B cell (primary cell): ENCODE measurements around the gene LKAAEAR1. TPM values are rescaled to one million over a fixed set of nuclear protein-coding genes. Genes with fewer than 3 reads are reported as not detected.

Source experiments
- ATAC-seq: fragments of 200-7000 bp; cut with Tn5 transposase; one replicate; pipeline ENCODE4 v1.10.0; 2021; ENCODE audit warnings: low read depth, mild to moderate bottlenecking, moderate number of reproducible peaks, moderate library complexity
- CTCF ChIA-PET: fragments of 350-600 bp; sonication (Branson Sonifier 250); formaldehyde crosslinking; loops from one replicate; lab custom pipeline; 2021; ENCODE audit warnings: antibody characterized with exemption, inconsistent platforms; lab: Charles Lee
- POLR2A ChIA-PET: fragments of 350-600 bp; sonication (Branson Sonifier 250); formaldehyde crosslinking; loops from one replicate; lab custom pipeline; 2021; ENCODE audit warnings: antibody characterized with exemption; lab: Charles Lee
- DNase-seq: peaks from one replicate; pipeline ENCODE4 v3.0.0; 2013
- H2AFZ ChIP-seq: 2 replicates; pipeline ENCODE4 v1.6.1; 2012; ENCODE audit warnings: mild to moderate bottlenecking, low read depth, low read length; ENCODE audit not compliant: insufficient read depth, poor library complexity, severe bottlenecking
- H3K27ac ChIP-seq, 2 donors: 1 replicate in 1 of 2; 2 replicates in 1 of 2; pipeline ENCODE4 v1.5.1; 2012 to 2013; ENCODE audit warnings: low read length in 2 of 2, mild to moderate bottlenecking in 2 of 2, moderate library complexity in 1 of 2
- H3K27me3 ChIP-seq, 4 experiments: fragments of 200-600 bp in 1 of 4; sonication (generic) in 1 of 4; replicated peaks in 1 of 4; 1 replicate in 2 of 4; 2 replicates in 2 of 4; pipeline versions ENCODE4 v1.6.1 to v1.7.0; 2013 to 2016; ENCODE audit warnings: low read length in 3 of 4, mild to moderate bottlenecking in 2 of 4, mixed read lengths in 1 of 4, moderate library complexity in 1 of 4; ENCODE audit not compliant: insufficient read depth in 4 of 4, control insufficient read depth in 3 of 4; ENCODE audit errors: control extremely low read depth in 1 of 4
- H3K36me3 ChIP-seq, 2 experiments: replicated peaks in 1 of 2; 1 replicate in 1 of 2; 2 replicates in 1 of 2; pipeline versions ENCODE4 v1.6.1 to v1.7.1; 2013; ENCODE audit warnings: low read length in 1 of 2; ENCODE audit not compliant: insufficient read depth in 2 of 2, control insufficient read depth in 1 of 2; ENCODE audit errors: control extremely low read depth in 1 of 2, extremely low read depth in 1 of 2
- H3K4me1 ChIP-seq, 2 donors: fragments of 200-600 bp in 1 of 2; sonication (generic) in 1 of 2; 1 replicate in 1 of 2; 2 replicates in 1 of 2; pipeline versions ENCODE4 v1.5.1 to v1.6.1; 2013 to 2017; ENCODE audit warnings: low read length in 2 of 2; ENCODE audit not compliant: control insufficient read depth in 2 of 2, insufficient read depth in 2 of 2
- H3K4me2 ChIP-seq: replicated peaks from 2 replicates; pipeline ENCODE3; 2012; ENCODE audit warnings: mild to moderate bottlenecking, low read depth, low read length; ENCODE audit not compliant: poor library complexity, severe bottlenecking
- H3K4me3 ChIP-seq, 5 experiments: fragments of 200-600 bp in 1 of 5; sonication (generic) in 1 of 5; 1 replicate in 3 of 5; 2 replicates in 2 of 5; pipeline versions ENCODE4 v1.5.1 to v1.7.0; 2011 to 2016; ENCODE audit warnings: low read length in 4 of 5, mild to moderate bottlenecking in 4 of 5, low read depth in 2 of 5, control low read depth in 1 of 5, moderate library complexity in 1 of 5; ENCODE audit not compliant: insufficient read depth in 1 of 5; ENCODE audit errors: control extremely low read depth in 1 of 5, extremely low read depth in 1 of 5
- H3K79me2 ChIP-seq: fragments of 200-600 bp; sonication (generic); one replicate; pipeline ENCODE4 v1.6.0; 2016; ENCODE audit warnings: low read length; ENCODE audit not compliant: control insufficient read depth, insufficient read depth
- H3K9ac ChIP-seq: fragments of 200-600 bp; sonication (generic); 2 replicates; pipeline ENCODE4 v1.6.1; 2017; ENCODE audit warnings: mild to moderate bottlenecking, low read length, moderate library complexity
- H3K9me3 ChIP-seq, 3 donors: one replicate each; pipeline versions ENCODE4 v1.6.1 to v1.7.1; 2013; ENCODE audit warnings: low read length in 2 of 3; ENCODE audit not compliant: control insufficient read depth in 2 of 3, insufficient read depth in 1 of 3; ENCODE audit errors: control extremely low read depth in 1 of 3
- H4K20me1 ChIP-seq: 2 replicates; pipeline ENCODE4 v1.6.0; 2012; ENCODE audit warnings: mild to moderate bottlenecking, low read length; ENCODE audit not compliant: insufficient read depth, control insufficient read depth, poor library complexity, severe bottlenecking
- H3K27ac Mint-ChIP-seq: one replicate; pipeline ENCODE4 v1.8.0; 2021; ENCODE audit warnings: mixed read lengths
- H3K27me3 Mint-ChIP-seq: one replicate; pipeline ENCODE4 v1.8.0; 2021; ENCODE audit warnings: mixed read lengths
- H3K4me1 Mint-ChIP-seq: one replicate; pipeline ENCODE4 v1.8.0; 2021; ENCODE audit warnings: mixed read lengths
- H3K4me3 Mint-ChIP-seq: one replicate; pipeline ENCODE4 v1.8.0; 2021; ENCODE audit warnings: mixed read lengths
- H3K9me3 Mint-ChIP-seq: one replicate; pipeline ENCODE4 v1.8.0; 2022; ENCODE audit warnings: mixed read lengths; ENCODE audit not compliant: insufficient read depth
- EZH2 ChIP-seq: IDR thresholded peaks from 2 replicates; pipeline ENCODE4 v1.6.1; 2012; ENCODE audit warnings: borderline replicate concordance, low read depth, mild to moderate bottlenecking, moderate library complexity, low read length; ENCODE audit not compliant: insufficient read depth, poor library complexity, severe bottlenecking
- WGBS: methylation state at CpG from one replicate; pipeline ENCODE4 v1.1.5; 2013; ENCODE audit warnings: missing lambda C conversion rate; ENCODE audit not compliant: insufficient coverage; 5-methylcytosine and 5-hydroxymethylcytosine counted together
- intact Hi-C: fragments of 100-400 bp; cut with micrococcal nuclease; formaldehyde crosslinking; loops from one replicate; pipeline ENCODE4 v1.10.0; 2022
- polyA plus RNA-seq: library from polyadenylated mRNA; depleted of rRNA; stranded (reverse); fragments of >200 nt; gene quantifications from 2 replicates; pipeline ENCODE4 v1.2.3, GENCODE V29; 2012
- total RNA-seq, 2 donors: library from RNA; stranded (reverse); fragments of 120-200 nt in 1 of 2; gene quantifications; 1 replicate in 1 of 2; 2 replicates in 1 of 2; pipeline versions ENCODE4 v1.2.3 to v1.2.4, GENCODE V29; 2013 to 2022
- TF ChIP-seq, protein P1 (sequence below): fragments of 200-600 bp; IDR thresholded peaks from one replicate; pipeline ENCODE4 v1.8.0; 2022; ENCODE audit warnings: antibody characterized with exemption, mild to moderate bottlenecking

The LKAAEAR1 gene
- total and polyA plus RNA-seq, 2 donors (not counting 1 experiment from before 2014, with no cell fraction given), result 1.9 TPM; not detected in 1

DNA sequence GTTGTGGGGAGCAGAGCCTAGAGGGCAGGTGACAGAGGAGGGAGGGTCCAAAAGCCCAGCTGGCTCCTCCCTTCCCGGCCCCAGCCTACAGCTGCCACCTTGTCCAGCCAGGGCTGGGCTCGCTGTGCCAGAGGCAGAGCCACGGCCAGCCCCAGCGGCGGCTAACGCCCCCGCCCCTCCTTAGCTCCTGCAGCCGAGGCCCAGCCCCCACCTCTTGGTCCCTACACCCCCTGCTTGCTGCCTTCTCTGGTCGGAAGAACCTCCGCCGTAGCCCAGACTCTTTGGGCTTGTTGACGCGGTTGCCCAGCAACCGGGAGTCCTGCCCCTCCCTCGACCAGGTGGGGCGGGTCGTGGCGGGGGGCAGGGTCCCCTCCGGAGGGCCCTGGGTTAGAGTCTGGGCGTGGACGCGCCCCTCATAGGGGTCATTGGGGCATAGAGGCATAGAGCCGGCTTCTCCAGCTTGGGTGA, 521 bp upstream of the LKAAEAR1 start:
- WGBS, result 18% methylated on average over 20 of the region's 23 CpGs
- intact Hi-C loops, result loop anchor here (5.0 kb wide), 1 partner anchor 102 kb away; the partner anchor contains the start of gene PRPF6

More for the DNA sequence above, 521 bp upstream of the LKAAEAR1 start:
- POLR2A ChIA-PET, result interaction anchor here (0.7 to 2.7 kb wide), 3 partner anchors 15 to 35 kb away, joined by 3 to 21 read pairs (median 12); no protein-coding TSS in a partner anchor
- peaks cover 23% of the 10 kb centered on the region for H4K20me1 ChIP-seq
- peaks cover 0 to 14% (median 3%) of the 10 kb centered on the region in 4 experiments for H3K27me3 ChIP-seq
- peaks cover 0 to 18% (median 0%) of the 10 kb centered on the region in 3 donors for H3K9me3 ChIP-seq
- H3K4me1 ChIP-seq, result peaks cover 40 to 42% of the 10 kb centered on the region in 2 donors
- H3K27ac Mint-ChIP-seq, result peak overlapping the region; percentile 66
- H3K4me3 Mint-ChIP-seq, result peak overlapping the region; percentile 90
- H3K27me3 Mint-ChIP-seq, result peaks cover 11% of the 10 kb centered on the region
- no peak overlapping the region for H3K27ac ChIP-seq
- DNase-seq (peak; percentile 59), ATAC-seq (no peak)
- TF ChIP-seq, protein P1, sequence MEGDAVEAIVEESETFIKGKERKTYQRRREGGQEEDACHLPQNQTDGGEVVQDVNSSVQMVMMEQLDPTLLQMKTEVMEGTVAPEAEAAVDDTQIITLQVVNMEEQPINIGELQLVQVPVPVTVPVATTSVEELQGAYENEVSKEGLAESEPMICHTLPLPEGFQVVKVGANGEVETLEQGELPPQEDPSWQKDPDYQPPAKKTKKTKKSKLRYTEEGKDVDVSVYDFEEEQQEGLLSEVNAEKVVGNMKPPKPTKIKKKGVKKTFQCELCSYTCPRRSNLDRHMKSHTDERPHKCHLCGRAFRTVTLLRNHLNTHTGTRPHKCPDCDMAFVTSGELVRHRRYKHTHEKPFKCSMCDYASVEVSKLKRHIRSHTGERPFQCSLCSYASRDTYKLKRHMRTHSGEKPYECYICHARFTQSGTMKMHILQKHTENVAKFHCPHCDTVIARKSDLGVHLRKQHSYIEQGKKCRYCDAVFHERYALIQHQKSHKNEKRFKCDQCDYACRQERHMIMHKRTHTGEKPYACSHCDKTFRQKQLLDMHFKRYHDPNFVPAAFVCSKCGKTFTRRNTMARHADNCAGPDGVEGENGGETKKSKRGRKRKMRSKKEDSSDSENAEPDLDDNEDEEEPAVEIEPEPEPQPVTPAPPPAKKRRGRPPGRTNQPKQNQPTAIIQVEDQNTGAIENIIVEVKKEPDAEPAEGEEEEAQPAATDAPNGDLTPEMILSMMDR, result no peak
- no peak for TF ChIP-seq EZH2
- no peak overlapping the region for H2AFZ ChIP-seq
- H3K9ac ChIP-seq, result no peak overlapping the region
- H3K4me2 ChIP-seq, result peak overlapping the region; percentile 96
- CTCF ChIA-PET, result interaction anchor here (1.1 to 11.8 kb wide), 10 partner anchors 15 to 167 kb away, joined by 3 to 220 read pairs (median 10); partner anchors contain the start of genes NPBWR2, SAMD10 and TCEA2
- peaks cover 4% of the 10 kb centered on the region for H3K79me2 ChIP-seq
- no peaks in the 10 kb centered on the region for H3K9me3 Mint-ChIP-seq
- H3K4me1 Mint-ChIP-seq, result peaks cover 34% of the 10 kb centered on the region
- no peak overlapping the region for H3K4me3 ChIP-seq
- H3K36me3 ChIP-seq, result no peaks in the 10 kb centered on the region
